Psoas muscle (tissue), 8 donors: ENCODE measurements around the gene SEMA4D. TPM values are rescaled to one million over a fixed set of nuclear protein-coding genes. Genes with fewer than 3 reads are reported as not detected.

Experiments
- ATAC-seq, 4 donors: fragments of 200-7000 bp; cut with Tn5 transposase; one replicate each; pipeline ENCODE4 v1.9.1; 2020; ENCODE audit warnings: moderate library complexity in 3 of 4, mild to moderate bottlenecking in 2 of 4
- DNase-seq, 2 donors: peaks; one replicate each; pipeline ENCODE4 v3.0.0-alpha.2; 2020
- H3K27ac ChIP-seq: fragments of 200-600 bp; one replicate; pipeline ENCODE4 v1.8.0; 2022
- H3K27me3 ChIP-seq, 3 donors: fragments of 200-600 bp in 1 of 3; one replicate each; pipeline versions ENCODE4 v1.6.1 to v1.8.0; 2013 to 2022; ENCODE audit warnings: low read length in 2 of 3, mild to moderate bottlenecking in 2 of 3, moderate library complexity in 1 of 3; ENCODE audit not compliant: insufficient read depth in 3 of 3
- H3K36me3 ChIP-seq, 2 donors: fragments of 200-600 bp in 1 of 2; one replicate each; pipeline versions ENCODE4 v1.6.1 to v1.8.0; 2013 to 2022; ENCODE audit warnings: low read depth in 1 of 2, mild to moderate bottlenecking in 1 of 2, moderate library complexity in 1 of 2; ENCODE audit not compliant: insufficient read depth in 1 of 2
- H3K4me1 ChIP-seq: fragments of 200-600 bp; one replicate; pipeline ENCODE4 v1.8.0; 2022
- H3K4me3 ChIP-seq: fragments of 200-600 bp; one replicate; pipeline ENCODE4 v1.8.0; 2022; ENCODE audit warnings: mild to moderate bottlenecking
- H3K9me3 ChIP-seq: fragments of 200-600 bp; one replicate; pipeline ENCODE4 v1.8.0; 2022
- CTCF ChIP-seq: fragments of 200-600 bp; IDR thresholded peaks from one replicate; pipeline ENCODE4 v1.8.0; 2022; ENCODE audit warnings: antibody characterized with exemption
- WGBS, 3 donors: extraction: QIAGEN DNeasy Blood & Tissue Kit; methylation state at CpG; one replicate each; pipeline versions ENCODE4 v1.1.6 to v1.1.7; 2013; 5-methylcytosine and 5-hydroxymethylcytosine counted together
- intact Hi-C, 2 donors: fragments of 100-400 bp; cut with DNase I; formaldehyde crosslinking; loops; one replicate each; pipeline versions ENCODE4 v1.11.0 to v1.14.2; 2022
- polyA plus RNA-seq, 3 donors: library from polyadenylated mRNA; stranded (reverse); fragments of 200-250 nt; gene quantifications; one replicate each; pipeline ENCODE4 v1.2.3, GENCODE V29; 2013
- total RNA-seq, 4 donors: library from RNA; stranded (reverse); fragmentation: NEBNext Ultra II Directional in 2 of 4; extraction: Animal tissue kit (Norgen Biotek cat#: 25700) in 2 of 4; gene quantifications; one replicate each; pipeline versions ENCODE4 v1.2.1 to v1.2.4, GENCODE V29; 2021 to 2023
- donor health status: healthy with polysubstance abuse.
- donor health status: DM: no; HTN: no; CAD: no; lungs with moderate emphysema.
- donor health status: Bipolar disorder and iron deficiency.
- donor health status: healthy.
- donor health status: DM: yes; HTN: yes; CAD: no.
- donor health status: DM: no; HTN: no; CAD: no.
- donor health status: DM: no; HTN: no; CAD: no.
- donor health status: DM: yes; HTN: yes; CAD: no.

Gene SEMA4D
- total and polyA plus RNA-seq, 7 donors = 9.3 to 111 (median 32.1) TPM

DNA sequence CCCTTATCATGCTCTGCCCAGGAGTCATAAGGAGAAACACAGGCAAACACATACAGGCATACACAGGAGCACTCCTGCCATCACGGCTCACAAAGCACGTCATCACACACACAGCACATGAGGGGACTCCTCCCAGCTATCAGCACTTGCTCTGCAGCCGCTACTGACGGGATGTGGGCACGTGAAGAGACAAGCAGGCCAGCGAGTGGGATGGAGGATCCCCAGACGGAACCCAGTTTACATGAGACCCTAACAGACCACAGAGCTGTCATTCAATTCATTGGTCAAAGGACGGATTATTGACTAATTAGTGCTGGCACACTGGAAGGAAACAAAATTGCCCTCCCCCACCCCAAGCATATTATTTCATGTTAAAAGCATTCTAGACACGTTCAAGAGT is 53.6 kb downstream of the SEMA4D start:
- Histone ChIP-seq H3K4me3 (no peak overlapping the region), H3K9me3 (no peaks in the 10 kb centered on the region), H3K4me1 (peaks cover 56% of the 10 kb centered on the region), H3K27me3 (no peaks in the 10 kb centered on the region), H3K36me3 (no peaks in the 10 kb centered on the region), H3K27ac (no peak overlapping the region)
- ATAC-seq = no peak
- DNase-seq = no peak
- 84 to 91% (median 85%) methylated on average over 9 of the region's 9 CpGs for WGBS, 3 donors
- TF ChIP-seq CTCF = no peak
- intact Hi-C loops = loop anchor here (2.0 to 5.0 kb wide), 2 partner anchors 33 to 39 kb away; no protein-coding TSS in a partner anchor

DNA sequence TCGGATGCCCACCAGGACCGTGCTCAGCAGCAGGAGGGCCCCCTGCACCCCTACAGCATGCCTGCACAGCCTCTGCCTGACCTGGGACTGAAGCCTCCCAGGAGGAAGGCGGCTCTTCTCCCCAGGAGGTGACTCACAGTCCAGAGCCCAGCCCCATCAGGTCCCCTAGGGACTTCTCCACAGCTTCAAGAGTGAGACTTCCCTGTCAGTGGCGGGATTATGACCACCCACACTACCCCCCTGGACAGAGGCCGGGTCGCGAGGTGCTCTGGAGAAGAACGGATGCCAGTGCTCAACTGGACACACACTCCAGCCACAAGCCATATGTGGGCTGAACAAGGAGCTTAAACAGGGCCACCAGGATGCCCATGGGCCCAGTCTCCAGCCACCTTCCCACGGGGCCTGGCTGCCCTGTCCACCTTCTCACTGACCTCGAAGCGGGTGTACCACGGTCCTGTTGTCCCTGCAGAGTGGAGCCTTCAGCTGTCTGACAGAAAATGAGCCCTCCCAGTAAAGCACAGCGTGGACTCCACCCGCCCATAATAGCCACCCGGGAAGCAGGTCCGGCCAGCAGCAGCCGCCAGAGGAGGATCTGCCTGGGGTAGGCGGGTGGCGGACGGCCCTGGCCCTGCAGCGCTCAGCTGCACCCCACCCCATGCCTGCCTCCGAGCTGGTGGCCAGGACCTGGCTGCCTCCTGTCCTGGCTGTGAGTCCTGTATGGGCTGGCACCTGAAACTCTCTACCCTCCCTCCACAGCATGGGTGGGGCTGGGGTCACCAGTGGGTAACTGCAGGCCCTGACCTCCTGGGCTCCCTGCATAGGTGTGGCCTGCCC is 54.7 kb downstream of the SEMA4D start:
- Histone ChIP-seq H3K27ac (no peak overlapping the region), H3K4me3 (no peak overlapping the region), H3K27me3 (no peaks in the 10 kb centered on the region), H3K36me3 (no peaks in the 10 kb centered on the region), H3K4me1 (peaks cover 58% of the 10 kb centered on the region), H3K9me3 (no peaks in the 10 kb centered on the region)
- 75 to 84% (median 84%) methylated on average over 22 of the region's 22 CpGs for WGBS, 3 donors
- intact Hi-C loops = loop anchor here in 1 of 2 donors (5.0 kb wide), 1 partner anchor 34 kb away; no protein-coding TSS in a partner anchor
- DNase-seq (no peak), ATAC-seq (no peak)
- TF ChIP-seq CTCF = no peak

GRCh38 chr9:89442501-89442978 is 55.4 kb downstream of the SEMA4D start:
- DNase-seq (no peak), ATAC-seq (no peak)
- H3K36me3 ChIP-seq = no peaks in the 10 kb centered on the region
- WGBS, 3 donors = 65 to 82% (median 71%) methylated on average over 8 to 9 of the region's 9 CpGs
- no peak overlapping the region for H3K4me3 ChIP-seq
- TF ChIP-seq CTCF = no peak
- intact Hi-C loops = loop anchor here in 1 of 2 donors (5.0 kb wide), 1 partner anchor 35 kb away; no protein-coding TSS in a partner anchor
- no peak overlapping the region for H3K27ac ChIP-seq
- no peaks in the 10 kb centered on the region for H3K27me3 ChIP-seq
- H3K9me3 ChIP-seq = no peaks in the 10 kb centered on the region
- peaks cover 58% of the 10 kb centered on the region for H3K4me1 ChIP-seq

DNA sequence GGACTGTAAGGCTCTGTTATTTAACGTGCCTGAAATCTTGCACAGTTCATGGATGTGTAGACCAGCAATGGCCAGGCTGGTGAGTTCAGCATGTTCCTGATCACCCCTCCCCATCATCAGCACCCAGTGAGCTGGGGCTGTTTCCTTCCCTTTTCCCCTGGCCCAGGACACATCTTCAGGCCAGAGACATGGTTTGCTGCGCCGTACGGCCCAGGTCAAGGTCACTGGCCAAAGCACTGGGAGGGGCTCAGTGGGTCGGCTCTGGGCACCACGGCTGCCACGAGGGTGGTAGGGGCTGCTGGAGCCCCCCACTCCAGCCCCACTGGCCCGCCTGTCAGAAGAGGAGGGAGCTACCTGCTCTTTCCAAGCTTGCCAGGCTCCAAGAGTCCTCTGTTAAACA is 55.9 kb downstream of the SEMA4D start:
- no peaks in the 10 kb centered on the region for H3K27me3 ChIP-seq
- peaks cover 58% of the 10 kb centered on the region for H3K4me1 ChIP-seq
- H3K4me3 ChIP-seq = no peak overlapping the region
- intact Hi-C loops = loop anchor here in 1 of 2 donors (5.0 kb wide), 1 partner anchor 35 kb away; no protein-coding TSS in a partner anchor
- no peaks in the 10 kb centered on the region for H3K9me3 ChIP-seq
- no peak for ATAC-seq
- H3K27ac ChIP-seq = peak overlapping the region; percentile 77
- TF ChIP-seq CTCF = no peak
- WGBS, 3 donors = 84 to 94% (median 90%) methylated on average over 8 of the region's 8 CpGs
- DNase-seq = no peak
- no peaks in the 10 kb centered on the region for H3K36me3 ChIP-seq
